Measurements from ENCODE around the gene CACNA1S. TPM values are rescaled to one million over a fixed set of nuclear protein-coding genes. Genes with fewer than 3 reads are reported as not detected.
A peak's percentile ranks its signal among the peaks of the same experiment; 100 is the strongest.

The CACNA1S gene
- total RNA-seq, 4 donors from 2014 or later: 0.07 TPM; not detected in 3

DNA sequence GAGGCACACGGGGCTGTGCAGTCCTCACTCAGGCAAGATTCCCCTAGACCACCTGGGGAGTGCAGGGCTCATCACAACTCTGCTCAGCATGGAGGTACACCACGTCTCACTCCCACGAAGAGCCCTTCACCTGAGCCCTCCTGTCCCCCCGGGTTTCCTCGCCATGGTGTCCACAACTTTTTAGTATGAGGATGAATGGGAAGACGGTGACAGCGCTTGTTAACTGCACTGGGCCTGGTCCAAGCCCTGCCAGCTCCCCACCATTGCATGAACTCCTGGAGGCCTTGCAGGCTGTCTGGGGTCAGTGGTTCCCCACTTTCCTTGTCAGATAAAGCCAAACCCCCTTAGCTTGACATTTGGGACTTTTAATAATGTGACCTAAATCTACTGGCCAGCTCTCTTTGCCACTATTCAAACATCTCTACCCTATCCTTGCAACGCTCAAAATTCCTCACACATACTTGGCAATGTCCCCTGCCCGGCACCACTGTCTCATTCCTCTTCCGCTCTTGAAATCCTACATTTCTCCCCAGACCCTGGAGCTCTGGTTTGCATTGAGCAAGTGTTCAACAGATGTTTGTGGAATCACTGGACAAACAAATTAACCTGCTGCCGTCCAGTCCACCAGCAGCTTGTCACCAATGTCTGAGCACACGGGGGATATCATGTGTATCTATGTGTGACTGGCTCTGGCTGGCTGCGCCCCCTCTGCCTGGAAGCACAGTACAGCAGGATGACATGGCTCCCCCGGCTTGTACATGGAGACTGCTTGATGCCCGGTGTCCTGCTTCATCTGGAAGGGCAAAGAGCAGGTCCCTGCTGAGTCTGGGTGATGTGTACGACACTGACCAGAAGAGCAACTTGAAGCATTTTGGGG, 30.9 kb upstream of the CACNA1S start:
- Histone ChIP-seq H3K4me1 (peaks cover 0 to 4% of the 10 kb centered on the region in 2 donors), H3K27ac (no peak overlapping the region), H3K27me3 (no peaks in the 10 kb centered on the region), H3K4me3 (no peak overlapping the region), H3K9me3 (no peaks in the 10 kb centered on the region), H3K36me3 (no peaks in the 10 kb centered on the region)
- no peak for DNase-seq
- no peak for TF ChIP-seq POLR2A (IDR thresholded peaks at IDR 0.05)
- TF ChIP-seq, protein P1, sequence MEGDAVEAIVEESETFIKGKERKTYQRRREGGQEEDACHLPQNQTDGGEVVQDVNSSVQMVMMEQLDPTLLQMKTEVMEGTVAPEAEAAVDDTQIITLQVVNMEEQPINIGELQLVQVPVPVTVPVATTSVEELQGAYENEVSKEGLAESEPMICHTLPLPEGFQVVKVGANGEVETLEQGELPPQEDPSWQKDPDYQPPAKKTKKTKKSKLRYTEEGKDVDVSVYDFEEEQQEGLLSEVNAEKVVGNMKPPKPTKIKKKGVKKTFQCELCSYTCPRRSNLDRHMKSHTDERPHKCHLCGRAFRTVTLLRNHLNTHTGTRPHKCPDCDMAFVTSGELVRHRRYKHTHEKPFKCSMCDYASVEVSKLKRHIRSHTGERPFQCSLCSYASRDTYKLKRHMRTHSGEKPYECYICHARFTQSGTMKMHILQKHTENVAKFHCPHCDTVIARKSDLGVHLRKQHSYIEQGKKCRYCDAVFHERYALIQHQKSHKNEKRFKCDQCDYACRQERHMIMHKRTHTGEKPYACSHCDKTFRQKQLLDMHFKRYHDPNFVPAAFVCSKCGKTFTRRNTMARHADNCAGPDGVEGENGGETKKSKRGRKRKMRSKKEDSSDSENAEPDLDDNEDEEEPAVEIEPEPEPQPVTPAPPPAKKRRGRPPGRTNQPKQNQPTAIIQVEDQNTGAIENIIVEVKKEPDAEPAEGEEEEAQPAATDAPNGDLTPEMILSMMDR (IDR thresholded peaks at IDR 0.05): no peak
- intact Hi-C loops (cut with DNase I; ENCODE audit: low total_unique reads): no loop called here

DNA sequence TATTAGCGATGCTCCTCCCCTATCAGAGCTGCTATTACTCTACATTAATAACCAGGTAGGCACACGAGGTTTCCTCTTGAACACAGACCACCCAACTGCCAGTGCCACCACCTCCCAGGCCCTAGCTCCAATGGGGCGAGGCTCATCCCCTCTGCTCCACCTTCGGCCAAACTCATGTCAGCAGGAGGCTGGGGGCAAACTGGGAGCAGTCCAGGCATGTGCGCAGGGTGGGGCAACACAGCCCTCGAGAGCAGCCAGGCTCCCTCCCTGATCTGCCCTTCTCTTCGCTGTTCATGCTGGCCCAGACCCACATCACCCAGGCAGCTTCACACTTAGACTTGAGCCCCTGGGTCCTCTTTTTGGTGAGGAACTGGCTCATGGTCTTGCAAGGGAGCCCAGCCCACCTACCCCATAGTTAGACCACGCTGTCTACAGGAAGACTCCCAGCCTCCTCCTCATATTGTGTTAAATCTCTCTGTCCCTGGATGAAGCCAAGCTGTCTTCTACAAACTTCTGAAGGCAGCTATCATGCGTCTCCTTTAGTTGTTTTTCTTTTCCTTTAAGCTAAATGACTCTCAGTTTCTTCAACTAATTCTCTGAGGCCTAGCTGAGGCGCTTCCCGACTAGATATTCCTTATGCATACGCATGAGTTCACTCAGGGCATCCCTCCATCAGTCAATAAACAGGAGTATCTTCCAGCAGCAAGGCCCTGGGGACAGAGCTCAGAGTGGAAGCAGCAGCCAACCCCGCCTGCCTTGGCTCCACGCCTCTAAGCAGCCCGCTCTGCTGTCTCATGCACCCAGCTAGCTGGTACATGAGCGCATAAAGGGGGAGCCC, 30.0 kb upstream of the CACNA1S start:
- peak in 1 of 2 donors; percentile 39 for DNase-seq
- TF ChIP-seq, protein P1 (IDR thresholded peaks at IDR 0.05): no peak
- no peak for TF ChIP-seq POLR2A (IDR thresholded peaks at IDR 0.05)
- intact Hi-C loops (cut with DNase I; ENCODE audit: low total_unique reads): no loop called here
- Histone ChIP-seq H3K27me3 (no peaks in the 10 kb centered on the region), H3K36me3 (no peaks in the 10 kb centered on the region), H3K4me3 (no peak overlapping the region), H3K27ac (no peak overlapping the region), H3K4me1 (peaks cover 0 to 7% of the 10 kb centered on the region in 2 donors), H3K9me3 (no peaks in the 10 kb centered on the region)

DNA sequence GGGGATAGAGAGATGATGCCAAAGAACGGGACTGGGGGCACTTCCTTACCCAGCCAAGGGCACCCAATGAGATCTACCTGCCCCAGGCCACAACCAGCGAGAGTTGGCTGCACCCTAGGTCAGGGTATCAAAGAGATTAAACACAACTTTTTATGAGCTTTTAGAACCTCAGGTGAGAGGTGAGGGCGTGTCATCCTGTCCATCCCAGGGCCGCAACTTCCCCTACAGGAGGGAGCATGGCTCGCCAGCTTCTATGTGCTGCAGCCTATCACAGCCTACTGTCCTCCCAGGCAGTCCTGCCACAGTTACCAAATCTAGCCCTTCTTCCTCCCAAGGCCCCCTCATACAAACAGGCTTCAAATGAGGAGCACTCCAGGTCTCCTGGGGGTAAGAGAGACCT, 29.2 kb upstream of the CACNA1S start:
- no peak overlapping the region for H3K4me3 ChIP-seq
- intact Hi-C loops (cut with DNase I; ENCODE audit: low total_unique reads): no loop called here
- H3K4me1 ChIP-seq: peaks cover 0 to 7% of the 10 kb centered on the region in 2 donors
- no peaks in the 10 kb centered on the region for H3K9me3 ChIP-seq
- TF ChIP-seq, protein P1 (IDR thresholded peaks at IDR 0.05): no peak
- no peak for TF ChIP-seq POLR2A (IDR thresholded peaks at IDR 0.05)
- DNase-seq: no peak
- no peaks in the 10 kb centered on the region for H3K36me3 ChIP-seq
- H3K27ac ChIP-seq: no peak overlapping the region
- H3K27me3 ChIP-seq: no peaks in the 10 kb centered on the region

DNA sequence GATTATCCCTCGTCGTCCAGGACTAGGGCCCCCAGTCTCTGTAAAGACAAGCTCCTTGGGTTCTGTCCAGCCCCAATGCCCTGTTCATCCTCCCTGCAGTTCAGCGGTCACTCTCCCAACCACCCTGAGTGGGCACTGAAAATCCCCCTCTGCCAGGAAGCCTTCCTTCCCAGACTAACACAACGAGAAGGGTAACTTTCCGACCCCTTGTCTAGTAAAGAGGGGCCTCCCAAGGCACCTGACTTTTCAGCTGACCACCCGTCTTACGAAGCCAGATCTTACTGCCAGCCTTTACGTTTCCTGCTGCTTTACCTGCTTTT, 28.7 kb upstream of the CACNA1S start:
- H3K4me1 ChIP-seq: peaks cover 0 to 7% of the 10 kb centered on the region in 2 donors
- H3K27me3 ChIP-seq: no peaks in the 10 kb centered on the region
- H3K27ac ChIP-seq: no peak overlapping the region
- TF ChIP-seq, protein P1 (IDR thresholded peaks at IDR 0.05): no peak
- TF ChIP-seq POLR2A (IDR thresholded peaks at IDR 0.05): no peak
- intact Hi-C loops (cut with DNase I; ENCODE audit: low total_unique reads): no loop called here
- H3K4me3 ChIP-seq: no peak overlapping the region
- DNase-seq: no peak
- H3K36me3 ChIP-seq: no peaks in the 10 kb centered on the region
- H3K9me3 ChIP-seq: no peaks in the 10 kb centered on the region
